HCT116 (cell line): ENCODE results near the gene PRKAG1. TPM values are rescaled to one million over a fixed set of nuclear protein-coding genes. Genes with fewer than 3 reads are reported as not detected.

Experiments used
- ATAC-seq: fragments of 200-7000 bp; cut with Tn5 transposase; 2 replicates; pipeline ENCODE4 v1.9.1; 2020; ENCODE audit warnings: mild to moderate bottlenecking, moderate library complexity
- BruUV-seq: library from RNA; stranded (reverse); fragments of 400-500 nt; replicated peaks from 2 replicates; lab custom pipeline; 2021; lab: Mats Ljungman, UMichigan
- CTCF ChIA-PET: fragments of 300-600 bp; sonication (Branson Sonifier 250); formaldehyde crosslinking; loops from one replicate; lab custom pipeline; 2021; ENCODE audit warnings: antibody characterized with exemption; lab: Charles Lee
- POLR2A ChIA-PET: fragments of 300-600, 350-600 bp; sonication (Branson Sonifier 250); formaldehyde crosslinking; loops from one replicate; lab custom pipeline; 2021; ENCODE audit warnings: antibody characterized with exemption; lab: Charles Lee
- RAD21 ChIA-PET, 2 experiments: fragments of 300-600 bp; sonication (Branson Sonifier 250); formaldehyde crosslinking; loops; one replicate each; lab custom pipeline; 2023; ENCODE audit warnings: low total read pairs in 2 of 2; ENCODE audit not compliant: uncharacterized antibody in 2 of 2, unreplicated experiment in 2 of 2, low non-redundant PET in 1 of 2; lab: Charles Lee
- DNase-seq: peaks from one replicate; pipeline ENCODE4 v3.0.0-alpha.2; 2010; ENCODE audit warnings: low read depth, low spot score
- H2AFZ ChIP-seq: fragments of 200-600 bp; shearing (Covaris generic), sonication (generic); 2 replicates; pipeline ENCODE4 v1.6.1; 2017; ENCODE audit warnings: low read depth, mixed run types, mixed read lengths, antibody characterized with exemption, low read length; ENCODE audit not compliant: poor library complexity, severe bottlenecking
- H3K27ac ChIP-seq: 2 replicates; pipeline ENCODE4 v1.5.1; 2012; ENCODE audit warnings: low read depth, low read length
- H3K27me3 ChIP-seq: fragments of 200-600 bp; sonication (generic); 2 replicates; pipeline ENCODE4 v1.6.1; 2016; ENCODE audit warnings: mixed run types, low read length, mixed read lengths; ENCODE audit not compliant: insufficient read depth
- H3K36me3 ChIP-seq, 2 experiments: fragments of 200-500 bp in 1 of 2; fragments of 200-600 bp in 1 of 2; sonication (Bioruptor generic) in 1 of 2; sonication (generic) in 1 of 2; 2 replicates each; pipeline versions ENCODE4 v1.5.1 to v1.6.1; 2014 to 2016; ENCODE audit warnings: low read length in 2 of 2, inconsistent platforms in 1 of 2, mixed read lengths in 1 of 2, mixed run types in 1 of 2; ENCODE audit not compliant: insufficient read depth in 2 of 2, control insufficient read depth in 1 of 2
- H3K4me1 ChIP-seq, 2 experiments: fragments of 200-600 bp in 1 of 2; sonication (generic) in 1 of 2; 2 replicates each; pipeline versions ENCODE4 v1.5.1 to v1.6.1; 2012 to 2017; ENCODE audit warnings: low read length in 2 of 2, inconsistent platforms in 1 of 2, mild to moderate bottlenecking in 1 of 2, mixed read lengths in 1 of 2, mixed run types in 1 of 2, moderate library complexity in 1 of 2; ENCODE audit not compliant: insufficient read depth in 2 of 2, control insufficient read depth in 1 of 2
- H3K4me2 ChIP-seq: fragments of 200-600 bp; sonication (generic); 2 replicates; pipeline ENCODE4 v1.6.1; 2017; ENCODE audit warnings: mixed run types, low read length, mixed read lengths
- H3K4me3 ChIP-seq, 2 experiments: fragments of 200-600 bp in 1 of 2; sonication (generic) in 1 of 2; replicated peaks in 1 of 2; 2 replicates each; pipeline ENCODE4 v1.5.1; 2011 to 2016; ENCODE audit warnings: low read length in 2 of 2, control low read depth in 1 of 2, low read depth in 1 of 2, mild to moderate bottlenecking in 1 of 2, mixed read lengths in 1 of 2, mixed run types in 1 of 2
- H3K79me2 ChIP-seq: fragments of 200-600 bp; sonication (generic); 2 replicates; pipeline ENCODE4 v1.6.1; 2017; ENCODE audit warnings: mild to moderate bottlenecking, mixed run types, low read length, moderate library complexity, mixed read lengths; ENCODE audit not compliant: insufficient read depth
- H3K9ac ChIP-seq: fragments of 200-600 bp; sonication (generic); 2 replicates; pipeline ENCODE4 v1.6.1; 2016; ENCODE audit warnings: low read length, mixed read lengths
- H3K9me2 ChIP-seq: fragments of 200-600 bp; sonication (generic), shearing (Covaris generic); 2 replicates; pipeline ENCODE4 v1.6.1; 2017; ENCODE audit warnings: mixed run types, mild to moderate bottlenecking, moderate library complexity; ENCODE audit not compliant: insufficient read depth
- H3K9me3 ChIP-seq, 2 experiments: fragments of 200-500 bp in 1 of 2; fragments of 200-600 bp in 1 of 2; sonication (Bioruptor generic) in 1 of 2; sonication (generic) in 1 of 2; 2 replicates each; pipeline ENCODE4 v1.6.1; 2014 to 2017; ENCODE audit warnings: low read length in 2 of 2, mixed read lengths in 2 of 2, inconsistent platforms in 1 of 2, low read depth in 1 of 2, mild to moderate bottlenecking in 1 of 2, mixed run types in 1 of 2, moderate library complexity in 1 of 2; ENCODE audit not compliant: control insufficient read depth in 1 of 2, insufficient read depth in 1 of 2
- H4K20me1 ChIP-seq: fragments of 200-600 bp; sonication (generic), shearing (Covaris generic); 2 replicates; pipeline ENCODE4 v1.6.1; 2017; ENCODE audit warnings: mixed run types, mild to moderate bottlenecking, moderate library complexity; ENCODE audit not compliant: insufficient read depth
- ATF3 ChIP-seq: IDR thresholded peaks from 2 replicates; pipeline ENCODE4 v1.6.1; 2012
- CEBPB ChIP-seq: IDR thresholded peaks from 2 replicates; pipeline ENCODE4 v1.6.1; 2012; ENCODE audit warnings: low read depth
- CTCF ChIP-seq, 3 experiments: fragments of 200-600 bp in 1 of 3; sonication (generic) in 1 of 3; IDR thresholded peaks in 2 of 3; conservative IDR thresholded peaks in 1 of 3; 2 replicates each; pipeline ENCODE4 v1.5.1; 2012 to 2017; ENCODE audit warnings: low read depth in 2 of 3, low read length in 2 of 3, antibody characterized with exemption in 1 of 3, borderline replicate concordance in 1 of 3, control low read depth in 1 of 3, mild to moderate bottlenecking in 1 of 3, mixed read lengths in 1 of 3, mixed run types in 1 of 3, moderate library complexity in 1 of 3; ENCODE audit not compliant: insufficient read depth in 1 of 3
- EGR1 ChIP-seq: IDR thresholded peaks from 2 replicates; pipeline ENCODE4 v1.6.1; 2012; ENCODE audit warnings: low read depth
- EZH2phosphoT487 ChIP-seq: fragments of 200-600 bp; IDR thresholded peaks from 2 replicates; pipeline ENCODE4 v1.6.1; 2018; ENCODE audit warnings: antibody characterized with exemption, borderline replicate concordance
- JUND ChIP-seq: IDR thresholded peaks from 2 replicates; pipeline ENCODE4 v1.6.1; 2012
- POLR2AphosphoS5 ChIP-seq: IDR thresholded peaks from 2 replicates; pipeline ENCODE4 v1.6.1; 2011; ENCODE audit warnings: mild to moderate bottlenecking, low read depth, low read length, moderate library complexity
- SIN3A ChIP-seq: IDR thresholded peaks from 2 replicates; pipeline ENCODE4 v1.6.1; 2012; ENCODE audit warnings: low read depth
- TCF7L2 ChIP-seq: IDR thresholded peaks from 2 replicates; pipeline ENCODE4 v1.7.0; 2011; ENCODE audit warnings: borderline replicate concordance, inconsistent platforms; ENCODE audit not compliant: insufficient read depth, insufficient read length; ENCODE audit errors: extremely low read depth
- ZNF274 ChIP-seq: fragments of 200-500 bp; sonication (Bioruptor generic); IDR thresholded peaks from 2 replicates; pipeline ENCODE4 v1.6.1; 2014; ENCODE audit warnings: mild to moderate bottlenecking, low read depth, low read length, inconsistent platforms
- intact Hi-C: fragments of 100-400 bp; cut with micrococcal nuclease; formaldehyde crosslinking; loops from 2 replicates; pipeline ENCODE4 v1.10.0; 2022
- total RNA-seq: library from RNA; stranded (reverse); gene quantifications from one replicate; pipeline ENCODE4 v1.2.1, GENCODE V29; 2021; ENCODE audit not compliant: unreplicated experiment
- TF ChIP-seq, protein P1 (sequence below): IDR thresholded peaks from 2 replicates; pipeline ENCODE4 v1.6.1; 2012

Gene PRKAG1
- total RNA-seq, 1 experiment from 2014 or later: 64.6 TPM

- ATAC-seq (no peak), DNase-seq (no peak)
- Histone ChIP-seq H3K4me3 (no peak overlapping the region), H2AFZ (no peak overlapping the region), H3K9ac (no peak overlapping the region), H3K4me2 (no peak overlapping the region), H4K20me1 (no peaks in the 10 kb centered on the region), H3K9me3 (no peaks in the 10 kb centered on the region), H3K79me2 (peaks cover 18% of the 10 kb centered on the region; the same call in 1 of the 2 replicates), H3K9me2 (no peaks in the 10 kb centered on the region), H3K4me1 (peaks cover 8 to 20% of the 10 kb centered on the region in 2 experiments), H3K27me3 (no peaks in the 10 kb centered on the region), H3K36me3 (peaks cover 30 to 32% of the 10 kb centered on the region in 2 experiments; a peak in 3 of 4 replicates), H3K27ac (no peak overlapping the region)
- ChIA-PET RAD21 (no interaction called here), CTCF (interaction anchor here (2.7 kb wide), 1 partner anchor 22 kb away, joined by 16 read pairs; no protein-coding TSS in a partner anchor)
- intact Hi-C loops: no loop called here
- BruUV-seq: no TSS peak
- TF ChIP-seq EGR1: no peak
- no peak for TF ChIP-seq POLR2AphosphoS5
- TF ChIP-seq CEBPB: no peak
- no peak for TF ChIP-seq JUND
- TF ChIP-seq ZNF274: no peak
- no peak for TF ChIP-seq ATF3
- TF ChIP-seq, protein P1, sequence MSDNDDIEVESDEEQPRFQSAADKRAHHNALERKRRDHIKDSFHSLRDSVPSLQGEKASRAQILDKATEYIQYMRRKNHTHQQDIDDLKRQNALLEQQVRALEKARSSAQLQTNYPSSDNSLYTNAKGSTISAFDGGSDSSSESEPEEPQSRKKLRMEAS: no peak
- TF ChIP-seq TCF7L2: no peak
- TF ChIP-seq SIN3A: no peak
- TF ChIP-seq CTCF (IDR thresholded peaks at IDR 0.05 in 2 of 3, conservative IDR thresholded peaks at IDR 0.05 in 1 of 3; ENCODE audit: borderline replicate concordance in 1 of 3, insufficient read depth in 1 of 3, low read depth in 2 of 3, low read length in 2 of 3): no peak
- TF ChIP-seq EZH2phosphoT487: no peak
- TF ChIP-seq, all 23 proteins: peak for 0
- POLR2A ChIA-PET: no interaction called here
These were observed 2.8 kb upstream of the PRKAG1 start for GRCh38 chr12:49021292-49021915.
